ENCODE measurements around the gene DRGX.

The DRGX gene

GRCh38 chr10:49366460-49366859 lies 29.4 kb downstream of the DRGX start:
- Histone ChIP-seq H3K4me3 (no peak overlapping the region), H3K27me3 (ENCODE audit: low read depth) (peaks cover 2% of the 10 kb centered on the region; the same call in 1 of the 2 replicates), H3K36me3 (replicated peaks) (no peaks in the 10 kb centered on the region), H3K4me1 (no peaks in the 10 kb centered on the region), H3K9me3 (no peaks in the 10 kb centered on the region)
- in situ Hi-C loops (cut with MboI; ENCODE audit: low sequenced_read_pairs) = no loop called here
- no peak for DNase-seq (ENCODE audit: low spot score in 2 of 2)

DNA sequence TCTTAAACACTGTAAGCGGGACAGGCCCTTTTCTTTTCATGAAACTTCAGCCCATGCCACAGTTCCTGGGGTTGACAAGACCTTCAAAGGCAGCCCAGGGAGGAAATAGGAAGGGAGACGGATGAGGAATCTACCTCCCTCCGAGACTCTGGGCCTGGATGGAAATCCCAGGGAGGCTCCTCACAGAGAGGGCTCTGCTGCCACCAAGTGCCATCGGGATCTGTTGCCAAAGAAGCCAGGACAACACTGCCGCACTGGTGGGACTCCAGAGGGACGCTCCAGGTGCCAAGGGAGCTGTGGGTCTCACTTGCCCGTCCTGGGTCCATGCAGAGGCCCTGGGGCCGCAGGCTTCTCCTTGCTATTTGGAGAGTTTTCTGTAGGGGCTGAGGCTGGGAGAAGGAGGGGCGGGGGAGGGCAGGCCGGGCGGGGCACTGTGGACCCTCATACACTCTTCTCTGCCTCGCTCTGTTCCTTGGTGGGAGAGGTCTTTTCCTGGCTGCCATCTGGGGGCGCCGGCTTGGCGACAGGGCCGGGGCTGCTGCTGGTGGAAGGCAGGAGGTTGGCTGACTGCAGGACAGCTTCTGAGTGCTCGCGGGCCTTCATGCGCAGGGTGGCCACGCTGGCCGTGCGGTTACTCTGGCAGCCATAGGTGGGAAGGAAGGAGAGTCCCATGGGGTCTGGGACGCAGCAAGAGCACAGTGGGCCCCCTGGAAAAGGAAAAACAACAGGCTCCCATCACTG lies 30.0 kb downstream of the DRGX start:
- no peak for DNase-seq (ENCODE audit: low spot score in 2 of 2)
- peaks cover 2% of the 10 kb centered on the region; the same call in 1 of the 2 replicates for H3K27me3 ChIP-seq (ENCODE audit: low read depth)
- H3K9me3 ChIP-seq = no peaks in the 10 kb centered on the region
- in situ Hi-C loops (cut with MboI; ENCODE audit: low sequenced_read_pairs) = no loop called here
- H3K4me1 ChIP-seq = no peaks in the 10 kb centered on the region
- no peak overlapping the region for H3K4me3 ChIP-seq
- H3K36me3 ChIP-seq (replicated peaks) = no peaks in the 10 kb centered on the region

- peaks cover 2% of the 10 kb centered on the region; the same call in 1 of the 2 replicates for H3K27me3 ChIP-seq (ENCODE audit: low read depth)
- in situ Hi-C loops (cut with MboI; ENCODE audit: low sequenced_read_pairs) = no loop called here
Measured at GRCh38 chr10:49365275-49365674, 30.6 kb downstream of the DRGX start.

DNA sequence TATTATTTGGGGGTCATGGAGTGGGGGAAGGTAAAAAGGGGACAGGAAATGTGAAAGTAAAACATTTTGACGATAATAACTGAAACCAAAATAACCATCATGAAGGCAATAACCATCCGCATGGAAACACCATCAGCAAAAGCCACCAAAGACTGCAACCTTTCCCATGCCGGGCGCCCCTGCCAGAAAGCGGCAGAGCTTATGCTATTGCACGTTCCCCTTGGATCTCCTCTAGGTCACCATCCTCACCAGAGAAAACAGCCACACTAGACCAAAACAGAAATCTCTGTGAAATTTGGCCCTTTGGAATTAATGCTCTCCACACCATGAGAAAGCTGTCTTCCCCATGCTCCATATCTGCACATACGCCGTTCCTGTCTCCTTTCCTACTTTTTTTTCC lies 31.1 kb downstream of the DRGX start:
- in situ Hi-C loops (cut with MboI; ENCODE audit: low sequenced_read_pairs) = no loop called here
- Histone ChIP-seq H3K27me3 (ENCODE audit: low read depth) (peaks cover 2% of the 10 kb centered on the region; the same call in 1 of the 2 replicates), H3K36me3 (replicated peaks) (no peaks in the 10 kb centered on the region), H3K9me3 (no peaks in the 10 kb centered on the region), H3K4me1 (no peaks in the 10 kb centered on the region), H3K4me3 (no peak overlapping the region)
- DNase-seq (ENCODE audit: low spot score in 2 of 2) = no peak

More at GRCh38 chr10:49365275-49365674, 30.6 kb downstream of the DRGX start:
- Histone ChIP-seq H3K36me3 (replicated peaks) (no peaks in the 10 kb centered on the region), H3K4me3 (no peak overlapping the region), H3K4me1 (no peaks in the 10 kb centered on the region), H3K9me3 (no peaks in the 10 kb centered on the region)
- DNase-seq (ENCODE audit: low spot score in 2 of 2) = no peak

- H3K4me3 ChIP-seq = no peak overlapping the region
- in situ Hi-C loops (cut with MboI; ENCODE audit: low sequenced_read_pairs) = no loop called here
- DNase-seq (ENCODE audit: low spot score in 2 of 2) = no peak
- no peaks in the 10 kb centered on the region for H3K4me1 ChIP-seq
- H3K36me3 ChIP-seq (replicated peaks) = no peaks in the 10 kb centered on the region
- H3K27me3 ChIP-seq (ENCODE audit: low read depth) = peaks cover 2% of the 10 kb centered on the region; the same call in 1 of the 2 replicates
- no peaks in the 10 kb centered on the region for H3K9me3 ChIP-seq
Measured at GRCh38 chr10:49364051-49364450, 31.8 kb downstream of the DRGX start.

GRCh38 chr10:49363309-49364031 lies 32.4 kb downstream of the DRGX start:
- Histone ChIP-seq H3K27me3 (ENCODE audit: low read depth) (peaks cover 2% of the 10 kb centered on the region; the same call in 1 of the 2 replicates), H3K36me3 (replicated peaks) (no peaks in the 10 kb centered on the region), H3K4me3 (no peak overlapping the region), H3K9me3 (no peaks in the 10 kb centered on the region), H3K4me1 (no peaks in the 10 kb centered on the region)
- no peak for DNase-seq (ENCODE audit: low spot score in 2 of 2)
- in situ Hi-C loops (cut with MboI; ENCODE audit: low sequenced_read_pairs) = no loop called here

GRCh38 chr10:49362596-49363260 lies 33.2 kb downstream of the DRGX start:
- Histone ChIP-seq H3K4me1 (no peaks in the 10 kb centered on the region), H3K36me3 (replicated peaks) (no peaks in the 10 kb centered on the region), H3K27me3 (ENCODE audit: low read depth) (peaks cover 2% of the 10 kb centered on the region; the same call in 1 of the 2 replicates), H3K4me3 (no peak overlapping the region), H3K9me3 (no peaks in the 10 kb centered on the region)
- no peak for DNase-seq (ENCODE audit: low spot score in 2 of 2)
- in situ Hi-C loops (cut with MboI; ENCODE audit: low sequenced_read_pairs) = no loop called here

GRCh38 chr10:49361735-49362568 lies 33.9 kb downstream of the DRGX start:
- Histone ChIP-seq H3K27me3 (ENCODE audit: low read depth) (peaks cover 2% of the 10 kb centered on the region; the same call in 1 of the 2 replicates), H3K9me3 (no peaks in the 10 kb centered on the region), H3K36me3 (replicated peaks) (no peaks in the 10 kb centered on the region), H3K4me1 (no peaks in the 10 kb centered on the region), H3K4me3 (no peak overlapping the region)
- in situ Hi-C loops (cut with MboI; ENCODE audit: low sequenced_read_pairs) = no loop called here
- no peak for DNase-seq (ENCODE audit: low spot score in 2 of 2)

- in situ Hi-C loops (cut with MboI; ENCODE audit: low sequenced_read_pairs) = no loop called here
- Histone ChIP-seq H3K4me3 (no peak overlapping the region), H3K27me3 (ENCODE audit: low read depth) (peaks cover 2% of the 10 kb centered on the region; the same call in 1 of the 2 replicates), H3K9me3 (no peaks in the 10 kb centered on the region), H3K36me3 (replicated peaks) (no peaks in the 10 kb centered on the region), H3K4me1 (no peaks in the 10 kb centered on the region)
- no peak for DNase-seq (ENCODE audit: low spot score in 2 of 2)
Measured at GRCh38 chr10:49361178-49361554, 34.7 kb downstream of the DRGX start.

GRCh38 chr10:49360271-49361177 lies 35.4 kb downstream of the DRGX start:
- no peak for DNase-seq (ENCODE audit: low spot score in 2 of 2)
- H3K4me1 ChIP-seq = no peaks in the 10 kb centered on the region

GRCh38 chr10:49359349-49360270 lies 36.3 kb downstream of the DRGX start:
- DNase-seq (ENCODE audit: low spot score in 2 of 2) = no peak
- in situ Hi-C loops (cut with MboI; ENCODE audit: low sequenced_read_pairs) = no loop called here

More at GRCh38 chr10:49360271-49361177, 35.4 kb downstream of the DRGX start:
- in situ Hi-C loops (cut with MboI; ENCODE audit: low sequenced_read_pairs) = no loop called here
- peaks cover 2% of the 10 kb centered on the region; the same call in 1 of the 2 replicates for H3K27me3 ChIP-seq (ENCODE audit: low read depth)
- no peaks in the 10 kb centered on the region for H3K9me3 ChIP-seq
- H3K36me3 ChIP-seq (replicated peaks) = no peaks in the 10 kb centered on the region
- H3K4me3 ChIP-seq = no peak overlapping the region

GRCh38 chr10:49357910-49358309 lies 38.0 kb downstream of the DRGX start:
- in situ Hi-C loops (cut with MboI; ENCODE audit: low sequenced_read_pairs) = no loop called here

More at GRCh38 chr10:49359349-49360270, 36.3 kb downstream of the DRGX start:
- H3K27me3 ChIP-seq (ENCODE audit: low read depth) = peaks cover 2% of the 10 kb centered on the region; the same call in 1 of the 2 replicates
- no peak overlapping the region for H3K4me3 ChIP-seq
- no peaks in the 10 kb centered on the region for H3K9me3 ChIP-seq
- no peaks in the 10 kb centered on the region for H3K36me3 ChIP-seq (replicated peaks)
- no peaks in the 10 kb centered on the region for H3K4me1 ChIP-seq

More at GRCh38 chr10:49357910-49358309, 38.0 kb downstream of the DRGX start:
- H3K4me3 ChIP-seq = no peak overlapping the region
- H3K36me3 ChIP-seq (replicated peaks) = no peaks in the 10 kb centered on the region
- no peaks in the 10 kb centered on the region for H3K9me3 ChIP-seq
- H3K27me3 ChIP-seq (ENCODE audit: low read depth) = no peaks in the 10 kb centered on the region
- no peak for DNase-seq (ENCODE audit: low spot score in 2 of 2)
- no peaks in the 10 kb centered on the region for H3K4me1 ChIP-seq

Data from HAP-1 (cell line).